ENCODE measurements around the gene ZNF581.

The ZNF581 gene

DNA sequence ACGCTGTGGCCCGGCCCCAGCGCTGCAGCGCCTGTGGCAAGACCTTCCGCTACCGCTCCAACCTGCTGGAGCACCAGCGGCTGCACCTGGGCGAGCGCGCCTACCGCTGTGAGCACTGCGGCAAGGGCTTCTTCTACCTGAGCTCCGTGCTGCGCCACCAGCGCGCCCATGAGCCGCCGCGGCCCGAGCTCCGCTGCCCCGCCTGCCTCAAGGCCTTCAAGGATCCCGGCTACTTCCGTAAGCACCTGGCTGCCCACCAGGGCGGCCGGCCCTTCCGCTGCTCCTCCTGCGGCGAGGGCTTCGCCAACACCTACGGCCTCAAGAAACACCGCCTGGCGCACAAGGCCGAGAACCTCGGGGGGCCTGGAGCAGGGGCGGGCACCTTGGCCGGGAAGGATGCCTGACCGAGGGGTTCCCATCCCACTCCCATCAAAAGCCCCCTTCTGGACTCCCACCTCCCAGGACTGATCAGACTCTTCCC is 27.0 kb upstream of the ZNF581 start:
- TF ChIP-seq CTCF (IDR thresholded peaks at IDR 0.05; ENCODE audit: insufficient read depth, missing control alignments), result no peak
- DNase-seq (ENCODE audit: insufficient read length, low spot score) (no peak), FAIRE-seq (no peak)

DNA sequence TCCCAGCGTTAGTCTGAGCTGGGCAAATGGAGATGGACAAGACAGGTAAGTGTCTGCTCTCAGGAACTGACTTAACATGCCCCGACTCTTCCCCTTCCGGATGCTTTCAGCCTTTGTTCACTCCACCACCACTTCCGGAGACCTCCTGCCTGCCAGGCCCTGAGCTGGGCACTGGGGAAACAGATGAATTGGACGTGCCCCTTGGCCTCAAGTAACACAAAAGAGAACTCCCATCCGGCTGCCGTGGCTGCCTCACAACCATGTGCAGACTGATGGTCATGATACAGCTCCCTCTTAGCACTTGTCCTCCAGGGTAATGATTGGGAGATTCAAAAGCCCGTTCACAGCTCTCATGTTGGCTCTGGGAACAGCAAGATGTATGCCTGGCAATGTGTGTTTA is 26.0 kb upstream of the ZNF581 start:
- TF ChIP-seq CTCF (IDR thresholded peaks at IDR 0.05; ENCODE audit: insufficient read depth, missing control alignments), result no peak
- no peak for DNase-seq (ENCODE audit: insufficient read length, low spot score)
- FAIRE-seq, result no peak

DNA sequence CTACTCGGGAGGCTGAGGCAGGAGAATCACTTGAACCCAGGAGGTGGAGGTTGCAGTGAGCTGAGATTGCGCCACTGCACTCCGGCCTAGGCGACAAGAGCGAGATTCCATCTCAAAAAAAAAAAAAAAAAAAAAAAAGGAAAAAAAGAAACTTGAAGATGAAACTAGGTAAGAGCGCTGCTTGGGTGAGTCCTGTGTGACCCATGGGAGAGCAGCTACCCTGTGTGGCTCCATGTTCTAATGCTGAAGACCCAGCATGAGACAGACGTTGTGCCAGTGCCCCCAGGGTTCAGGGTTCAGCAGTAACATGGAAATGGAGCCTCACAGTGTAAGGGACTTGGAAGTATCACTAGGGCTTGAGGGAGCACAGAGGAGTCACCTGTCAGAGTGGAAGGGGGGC is 25.0 kb upstream of the ZNF581 start:
- FAIRE-seq, result no peak
- no peak for DNase-seq (ENCODE audit: insufficient read length, low spot score)
- TF ChIP-seq CTCF (IDR thresholded peaks at IDR 0.05; ENCODE audit: insufficient read depth, missing control alignments), result no peak

- DNase-seq (ENCODE audit: insufficient read length, low spot score), result no peak
- FAIRE-seq, result no peak
- no peak for TF ChIP-seq CTCF (IDR thresholded peaks at IDR 0.05; ENCODE audit: insufficient read depth, missing control alignments)
These were observed 24.2 kb upstream of the ZNF581 start for GRCh38 chr19:55619286-55619685.

- no peak for TF ChIP-seq CTCF (IDR thresholded peaks at IDR 0.05; ENCODE audit: insufficient read depth, missing control alignments)
- no peak for DNase-seq (ENCODE audit: insufficient read length, low spot score)
- FAIRE-seq, result no peak
These were observed 22.8 kb upstream of the ZNF581 start for GRCh38 chr19:55620410-55621204.

GRCh38 chr19:55621205-55621672 is 22.2 kb upstream of the ZNF581 start:
- TF ChIP-seq CTCF (IDR thresholded peaks at IDR 0.05; ENCODE audit: insufficient read depth, missing control alignments), result no peak
- FAIRE-seq, result no peak
- DNase-seq (ENCODE audit: insufficient read length, low spot score), result no peak

DNA sequence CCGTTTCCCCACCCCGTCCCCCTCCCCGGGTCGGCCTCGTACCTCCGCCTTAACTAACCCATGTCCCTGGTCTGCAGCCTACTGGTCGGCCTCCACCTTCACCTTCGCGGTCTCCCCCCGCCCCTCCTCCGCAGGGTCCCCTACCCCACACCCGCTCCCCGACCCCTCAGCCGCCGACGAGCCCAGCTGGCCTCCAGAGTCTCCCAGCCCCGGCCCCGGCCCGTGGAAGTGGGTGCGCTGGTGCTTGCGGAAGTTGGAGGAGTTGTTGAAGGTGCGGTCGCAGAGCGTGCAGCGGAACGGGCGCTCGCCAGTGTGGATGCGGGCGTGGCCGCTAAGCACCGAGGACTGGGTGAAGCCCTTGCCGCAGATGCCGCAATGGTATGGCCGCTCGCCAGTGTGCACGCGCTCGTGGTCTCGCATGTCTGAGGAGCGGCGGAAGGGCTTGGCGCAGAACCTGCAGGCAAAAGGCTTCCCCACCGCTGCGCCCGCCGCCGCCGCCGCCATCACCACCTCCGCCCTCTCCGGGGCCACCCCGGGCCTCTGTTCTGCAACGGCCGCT is 21.7 kb upstream of the ZNF581 start:
- TF ChIP-seq CTCF (IDR thresholded peaks at IDR 0.05; ENCODE audit: insufficient read depth, missing control alignments), result no peak
- DNase-seq (ENCODE audit: insufficient read length, low spot score), result no peak
- FAIRE-seq, result no peak

Data from D721Med (cell line).